ENCODE results near the gene SPIN2A. TPM values are rescaled to one million over a fixed set of nuclear protein-coding genes. Genes with fewer than 3 reads are reported as not detected.
"Not testable (repeated sequence)": the region's sequence is repeated elsewhere in the genome, so short reads cannot be mapped to it uniquely, and the experiment has no call there.

Gene SPIN2A
- total RNA-seq, 1 experiment from 2014 or later: not detected

- not testable (repeated sequence) for DNase-seq (ENCODE audit: low read depth)
Observed at GRCh38 chrX:57102918-57103317, 34.3 kb downstream of the SPIN2A start.

Other genes starting within 250 kb of the SPIN2A start
- 6.6 and 7.7 TPM in 2 replicates for gene SPIN3, start 141.9 kb downstream of the SPIN2A start, total RNA-seq (2014; rRNA removed; shearing (Covaris generic))
- gene SPIN2B, start 15.8 kb downstream of the SPIN2A start, total RNA-seq (2014; rRNA removed; shearing (Covaris generic)): 12.0 and 15.3 TPM in 2 replicates
- 0.17 and 0.69 TPM in 2 replicates for gene FAAH2, start 149.3 kb upstream of the SPIN2A start, total RNA-seq (2014; rRNA removed; shearing (Covaris generic))

All from M059J (cell line).